Measurements from ENCODE around the gene BIN2.

BIN2 gene

DNA sequence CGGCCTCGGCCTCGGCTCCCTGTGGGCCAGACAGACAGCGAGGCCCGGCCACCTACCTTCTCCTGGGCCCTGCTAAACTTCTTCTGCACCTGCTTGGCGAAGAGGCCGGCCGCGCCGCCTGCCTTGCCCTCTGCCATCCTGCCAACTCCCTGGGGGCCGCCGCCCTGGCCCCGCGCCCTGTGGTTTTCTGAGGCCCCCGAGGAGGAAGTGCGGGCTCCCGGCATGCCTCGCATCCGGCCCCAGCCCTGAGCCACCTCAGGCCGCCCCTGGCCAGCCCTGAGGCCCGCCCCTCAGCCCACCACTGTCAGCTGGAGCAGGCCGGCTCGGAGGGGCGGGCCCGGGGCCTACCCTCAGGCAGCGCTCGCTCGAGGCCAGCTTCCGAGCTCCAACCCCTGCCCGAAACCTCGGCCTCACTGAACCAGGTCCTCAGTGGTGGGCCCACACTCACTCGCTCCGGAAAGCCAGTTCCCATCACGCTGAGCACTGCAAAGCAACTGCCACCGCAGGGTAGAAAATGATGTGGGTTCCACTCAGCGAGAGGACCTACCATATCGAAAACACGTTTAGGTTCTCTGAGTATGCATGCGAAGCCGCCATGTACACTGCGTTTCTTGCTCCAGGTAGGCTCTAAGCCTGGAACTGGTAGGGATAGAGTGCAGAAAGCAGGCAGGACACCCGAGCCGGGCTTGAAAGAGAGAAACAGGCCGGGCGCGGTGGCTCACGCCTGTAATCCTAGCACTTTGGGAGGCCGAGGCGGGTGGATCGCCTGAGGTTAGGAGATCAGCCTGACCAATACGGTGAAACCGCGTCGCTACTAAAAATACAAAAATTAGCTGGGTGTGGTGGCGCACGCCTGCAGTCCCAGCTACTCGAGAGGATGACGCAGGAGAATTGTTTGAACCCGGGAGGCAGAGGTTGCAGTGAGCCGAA lies at the start of gene BIN2:
Gene BIN2, minus strand, starts transcription at position 209 of the 930 bp plus-strand sequence. Its CDS starts 72 bp downstream, at position 137.
- peak; percentile 74 for DNase-seq

DNA sequence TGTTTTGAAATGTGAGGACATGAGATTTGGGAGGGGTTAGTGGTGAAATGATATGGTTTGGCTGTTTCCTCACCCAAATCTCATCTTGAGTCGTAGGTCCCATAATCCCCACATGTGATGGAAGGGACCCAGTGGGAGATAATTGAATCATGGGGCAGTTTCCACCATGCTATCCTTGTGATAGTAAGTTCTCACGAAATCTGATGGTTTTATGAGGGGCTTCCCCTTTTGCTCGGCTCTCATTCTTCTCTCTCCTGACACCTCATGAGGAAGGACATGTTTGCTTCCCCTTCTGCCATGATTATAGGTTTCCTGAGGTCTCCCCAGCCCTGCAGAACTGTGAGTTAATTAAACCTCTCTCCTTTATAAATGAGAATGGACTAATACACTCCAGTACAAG lies 49.2 kb upstream of the BIN2 start:
- no peak for DNase-seq

DNA sequence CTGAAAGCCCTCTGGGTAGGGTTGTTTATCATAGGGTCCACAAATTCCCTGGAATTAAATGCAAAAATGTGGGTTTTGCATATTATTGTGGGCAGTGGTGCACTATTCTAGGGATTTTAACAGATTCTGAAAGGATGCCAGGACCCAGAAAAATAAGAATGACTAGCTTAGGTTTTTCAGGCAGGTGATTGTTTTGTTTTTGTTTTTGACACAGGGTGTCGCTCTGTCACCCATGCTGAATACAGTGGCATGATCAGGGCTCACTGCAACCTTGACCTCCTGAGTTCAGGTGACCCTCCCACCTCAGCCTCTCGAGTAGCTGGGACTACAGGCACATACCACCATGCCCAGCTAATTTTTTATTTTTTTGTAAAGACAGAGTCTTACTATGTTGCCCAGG lies 48.0 kb upstream of the BIN2 start:
- DNase-seq: no peak

DNA sequence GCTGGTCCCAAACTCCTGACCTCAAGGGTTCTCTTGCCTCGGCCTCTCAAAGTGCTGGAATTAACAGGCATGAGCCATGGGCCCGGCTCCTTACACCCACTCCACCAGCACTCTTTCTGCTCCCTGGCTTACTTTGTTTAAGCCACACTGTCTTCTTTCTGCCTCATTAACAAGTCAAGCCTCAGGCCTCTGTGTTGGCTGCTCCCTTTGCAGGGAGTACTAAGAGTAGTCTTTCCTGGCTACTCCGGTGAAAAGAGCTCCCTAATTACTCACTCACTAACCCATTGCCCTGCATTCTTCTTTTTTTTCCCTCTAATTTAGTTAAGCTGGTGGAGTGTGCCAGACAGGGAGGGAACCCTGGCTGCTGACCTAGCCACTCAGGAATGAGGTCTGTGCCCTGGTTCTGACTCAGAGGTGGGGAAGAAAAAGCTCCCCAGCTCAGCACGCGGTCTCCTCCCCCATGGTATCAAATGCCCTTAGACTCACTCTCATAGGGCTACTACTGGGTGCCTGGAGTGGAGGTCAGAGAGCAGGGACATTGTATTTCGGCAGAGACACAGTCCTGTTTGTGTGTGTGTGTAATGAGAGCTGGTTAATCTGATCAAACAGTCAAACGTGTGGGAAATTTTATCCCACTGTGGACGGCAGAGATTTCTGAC lies 47.5 kb upstream of the BIN2 start:
- no peak for DNase-seq

DNA sequence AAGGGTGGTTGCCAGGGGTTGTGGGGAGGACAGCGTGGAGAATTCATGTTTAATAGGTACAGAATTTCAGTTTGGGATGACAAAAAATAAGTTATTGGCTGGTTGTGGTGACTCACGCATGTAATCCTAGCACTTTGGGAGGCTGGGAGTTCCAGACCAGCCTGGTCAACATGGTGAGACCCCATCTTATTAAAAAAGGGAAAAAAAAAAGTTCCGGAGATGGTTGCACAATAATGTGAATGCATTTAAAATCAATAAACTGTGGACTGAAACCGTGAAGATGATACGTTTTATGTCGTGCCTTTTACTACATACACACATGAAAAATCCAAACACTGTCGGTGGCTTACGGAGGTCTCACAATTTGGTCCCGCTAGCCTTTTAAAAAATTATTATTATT lies 46.7 kb upstream of the BIN2 start:
- DNase-seq: no peak

DNA sequence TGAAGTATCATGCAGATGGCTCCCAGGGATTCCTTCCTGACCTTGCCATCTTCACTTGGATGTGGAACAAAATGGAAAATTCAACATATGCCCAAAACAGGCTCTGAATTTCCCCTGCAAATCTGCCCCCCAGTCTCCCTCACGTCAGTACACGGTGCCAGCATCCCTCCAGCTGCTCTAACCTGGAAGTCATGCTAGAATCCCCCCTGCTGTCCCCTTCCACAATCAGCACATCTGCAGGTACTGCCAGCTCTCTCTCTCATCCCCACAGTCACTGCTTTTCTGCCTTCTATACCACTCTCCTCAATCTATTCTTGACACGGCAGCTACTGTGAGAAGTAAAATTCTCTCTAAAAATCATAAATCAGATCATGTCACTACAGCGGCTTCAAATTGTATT lies 45.6 kb upstream of the BIN2 start:
- no peak for DNase-seq

DNA sequence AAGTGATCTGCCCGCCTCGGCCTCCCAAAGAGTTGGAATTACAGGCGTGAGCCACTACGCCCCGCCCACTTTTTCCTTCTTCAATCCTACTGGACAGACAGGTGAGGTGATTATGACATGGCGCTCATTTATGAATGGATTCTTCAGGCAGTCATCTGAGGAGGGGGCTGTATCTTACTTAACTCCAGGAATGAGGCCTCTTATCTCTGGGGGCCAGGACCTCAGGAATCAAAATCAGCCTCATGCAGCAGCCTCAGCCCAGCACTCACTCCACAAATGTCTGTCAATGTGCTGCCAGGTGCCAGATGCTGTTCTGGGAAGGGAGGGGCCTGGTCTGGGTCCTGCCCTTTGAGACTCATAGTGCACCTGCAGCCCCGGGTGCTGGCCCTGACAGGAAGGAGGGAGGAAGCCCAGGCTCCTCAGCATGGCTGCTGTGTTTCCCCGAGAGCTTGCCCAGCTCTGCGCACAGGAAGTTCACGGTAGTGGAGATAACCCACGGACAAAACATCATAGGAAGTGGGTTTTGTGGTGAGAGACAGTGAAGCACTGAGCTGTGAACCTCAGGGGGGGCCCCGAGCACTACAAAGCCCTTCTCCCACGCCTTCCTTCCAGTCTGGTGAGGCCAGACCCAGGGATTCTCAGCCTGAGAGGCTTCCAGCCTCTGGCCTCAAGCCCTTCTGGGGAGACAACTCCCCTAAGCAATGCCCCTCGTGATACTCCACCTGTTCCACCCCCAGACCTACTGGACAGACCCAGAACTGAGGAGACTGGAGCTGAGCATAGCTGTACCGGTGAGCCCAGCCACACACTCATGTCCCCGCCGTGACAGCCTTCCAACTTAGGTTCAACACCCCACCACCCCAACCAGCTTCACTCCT lies 44.9 kb upstream of the BIN2 start:
- DNase-seq: peak; percentile 92

DNA sequence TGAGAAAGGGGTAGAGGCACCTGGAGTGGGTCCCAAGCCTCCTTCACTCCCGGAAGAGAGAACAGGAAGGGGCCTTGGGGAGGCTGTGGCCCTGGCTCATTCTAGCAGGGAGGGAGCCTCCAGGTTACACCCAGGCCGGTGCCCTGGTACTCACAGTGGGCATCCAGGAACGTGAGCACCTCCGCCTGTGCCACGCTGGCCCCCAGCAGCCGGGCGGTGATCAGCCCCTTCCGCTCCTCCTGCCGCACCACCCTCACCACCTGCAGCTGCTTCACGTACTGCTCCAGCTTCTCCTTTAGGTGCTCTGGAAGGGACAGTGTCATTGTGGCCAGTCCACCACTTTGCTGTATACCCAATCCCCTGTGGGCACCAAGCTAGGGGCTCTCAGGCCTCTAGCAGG lies 41.3 kb upstream of the BIN2 start:
- DNase-seq: no peak

DNA sequence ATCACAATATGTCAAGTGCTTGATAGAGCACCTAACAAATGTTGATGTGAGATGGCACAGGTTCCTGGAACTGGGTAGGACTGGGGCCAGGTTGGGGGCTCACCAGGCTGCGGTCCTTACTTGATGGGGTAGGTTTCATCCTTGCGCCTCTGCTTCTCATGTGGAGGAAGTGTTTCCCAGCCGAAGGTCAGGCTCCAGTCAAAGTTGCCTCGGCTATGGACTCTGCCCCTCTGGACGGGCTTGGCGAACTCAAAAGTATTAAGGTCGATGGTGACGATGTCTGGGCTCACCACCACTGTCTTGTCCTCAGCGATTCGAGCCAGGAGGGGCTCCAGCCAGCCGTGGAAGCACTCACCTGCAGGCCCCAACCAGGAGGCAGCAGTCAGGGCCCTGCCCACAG lies 40.0 kb upstream of the BIN2 start:
- DNase-seq: no peak

DNA sequence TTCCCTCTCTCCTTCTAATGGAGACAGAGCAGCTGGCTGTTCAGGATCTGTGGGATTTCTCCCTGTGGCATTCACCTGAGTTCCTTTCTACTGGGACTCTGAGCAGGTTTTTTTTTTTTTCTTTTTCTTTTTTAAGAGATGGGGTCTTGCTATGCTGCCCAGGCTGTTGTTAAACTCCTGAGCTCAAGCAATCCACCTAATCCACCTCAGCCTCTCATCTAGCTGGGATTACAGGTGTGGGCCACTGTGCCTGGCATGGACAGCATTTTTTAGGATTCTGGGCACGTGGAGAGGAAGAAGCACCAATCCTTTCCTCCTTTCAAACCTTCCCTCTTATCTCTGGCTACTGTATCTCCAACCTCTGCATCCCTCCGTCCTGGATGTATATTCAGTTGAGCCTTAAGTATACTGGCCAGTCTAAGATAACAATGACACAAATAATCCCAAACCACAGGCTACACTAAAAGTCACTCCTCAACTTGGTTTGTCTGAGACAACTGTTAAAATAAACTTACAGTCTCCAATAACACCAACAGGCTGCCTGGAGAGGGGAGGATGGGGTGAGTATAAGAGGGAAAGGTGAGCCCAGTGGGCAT lies 38.9 kb upstream of the BIN2 start:
- DNase-seq: no peak

DNA sequence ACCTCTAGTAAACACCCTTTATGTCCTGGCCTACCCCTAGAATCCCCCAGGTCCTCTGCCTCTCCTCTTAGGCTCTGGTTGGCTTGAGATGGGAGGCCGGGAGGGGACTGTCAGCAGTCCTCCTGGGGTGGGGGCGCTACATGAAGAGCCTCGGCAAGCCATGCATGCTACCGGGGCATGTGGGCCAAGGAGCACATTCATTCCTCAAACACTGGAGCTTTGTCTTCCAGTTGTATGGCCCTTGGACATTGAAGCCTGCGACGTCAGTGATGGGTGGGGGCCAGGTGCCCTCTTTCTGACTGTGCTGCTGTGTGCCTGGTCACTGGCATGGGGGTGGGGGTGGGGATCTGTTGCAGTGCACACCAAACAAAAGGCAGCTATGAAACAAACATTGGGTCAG lies 38.3 kb upstream of the BIN2 start:
- no peak for DNase-seq

DNA sequence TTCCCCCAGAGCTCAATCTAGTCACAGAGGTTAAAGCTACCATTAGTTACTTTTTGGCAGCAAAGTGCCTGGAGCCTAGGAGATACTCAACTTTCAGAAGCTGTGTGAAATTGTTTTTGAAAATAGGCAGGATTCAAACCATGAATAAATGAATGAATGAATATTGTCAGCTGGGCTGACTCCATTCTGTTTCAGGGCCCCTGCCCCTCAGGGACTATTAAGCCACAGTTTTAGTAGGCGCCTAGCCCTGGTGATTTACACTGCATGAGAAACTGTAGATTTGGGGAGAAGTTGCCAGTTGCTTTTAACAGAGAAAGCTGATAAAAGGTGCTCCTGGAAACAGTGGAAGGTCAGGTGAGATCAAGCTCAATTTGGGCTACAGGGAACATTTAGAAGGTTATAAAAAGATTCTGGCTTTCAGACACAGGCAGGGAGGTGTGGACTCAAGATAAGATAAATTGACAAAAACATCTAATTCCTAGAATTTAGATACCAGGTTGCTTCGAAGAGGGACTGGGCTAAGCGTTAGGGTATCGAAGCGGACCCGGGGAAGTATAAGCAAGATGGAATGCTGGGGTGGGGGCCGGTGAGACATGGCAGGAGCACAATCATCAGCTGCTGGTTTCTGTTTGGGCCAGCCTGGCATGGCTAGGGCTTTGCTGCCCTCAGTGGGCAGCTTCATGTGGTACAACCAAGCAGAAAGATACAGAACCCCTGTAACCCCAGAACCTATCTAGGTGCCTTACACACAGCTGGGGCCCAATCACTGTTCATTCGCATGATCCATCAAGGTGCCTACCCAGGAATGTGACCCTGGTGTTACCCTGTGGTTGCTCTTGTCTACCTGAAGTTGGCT lies 37.4 kb upstream of the BIN2 start:
- no peak for DNase-seq

DNA sequence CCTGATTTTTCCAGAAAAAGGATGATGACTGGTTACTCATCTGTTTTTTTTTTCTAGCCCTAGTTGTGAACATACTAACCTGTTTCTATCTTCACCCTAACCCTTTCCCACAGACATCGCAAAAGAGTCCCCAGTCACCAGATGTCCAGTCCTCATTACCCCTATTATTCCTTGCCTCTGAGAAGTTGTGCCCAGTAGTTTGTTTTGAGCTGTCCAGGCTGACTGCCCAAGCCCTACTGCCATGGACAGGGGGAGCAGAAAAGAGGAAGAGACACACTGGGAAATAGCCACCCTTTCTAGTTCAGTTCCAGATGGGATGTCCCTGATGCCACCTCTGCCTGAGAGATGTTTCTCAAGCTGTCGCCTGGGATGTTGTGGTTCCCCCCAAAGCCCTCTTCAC lies 36.3 kb upstream of the BIN2 start:
- DNase-seq: no peak

DNA sequence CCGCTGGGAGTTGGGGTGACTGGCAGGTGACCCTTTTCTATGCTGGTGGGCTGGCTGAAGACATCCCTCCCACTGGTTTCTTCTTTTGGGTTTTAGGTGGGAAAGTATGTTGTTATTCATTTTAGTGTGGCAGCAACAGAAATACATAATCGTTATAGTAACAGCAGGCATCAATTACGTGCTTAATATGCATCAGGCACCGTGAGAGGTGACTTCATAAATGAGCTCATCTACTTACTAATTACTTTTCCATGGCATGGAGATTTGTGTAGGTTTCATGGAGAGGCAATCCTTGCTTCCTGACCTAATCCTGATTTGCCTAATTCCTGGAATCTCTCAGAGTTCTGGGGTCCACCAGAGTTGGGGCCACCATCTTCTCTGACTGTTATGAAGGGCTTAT lies 35.9 kb upstream of the BIN2 start:
- no peak for DNase-seq

DNA sequence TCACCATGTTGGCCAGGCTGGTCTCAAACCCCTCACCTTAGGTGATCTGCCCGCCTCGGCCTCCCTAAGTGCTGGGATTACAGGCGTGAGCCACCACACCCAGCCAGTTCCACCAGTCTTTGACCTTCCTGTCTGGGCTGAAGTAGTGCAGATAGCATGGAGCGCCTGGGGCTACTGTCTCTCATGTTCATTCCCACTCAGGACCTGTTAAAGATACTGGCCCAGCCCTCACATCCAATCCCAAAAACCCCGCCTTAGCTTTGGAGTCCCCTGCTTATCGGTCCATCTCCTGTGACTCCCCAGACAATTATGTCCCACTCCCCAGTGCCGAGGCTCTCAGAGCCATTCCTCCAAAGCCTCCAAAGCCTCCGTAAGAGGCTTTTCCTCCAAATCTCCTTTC lies 34.5 kb upstream of the BIN2 start:
- no peak for DNase-seq

DNA sequence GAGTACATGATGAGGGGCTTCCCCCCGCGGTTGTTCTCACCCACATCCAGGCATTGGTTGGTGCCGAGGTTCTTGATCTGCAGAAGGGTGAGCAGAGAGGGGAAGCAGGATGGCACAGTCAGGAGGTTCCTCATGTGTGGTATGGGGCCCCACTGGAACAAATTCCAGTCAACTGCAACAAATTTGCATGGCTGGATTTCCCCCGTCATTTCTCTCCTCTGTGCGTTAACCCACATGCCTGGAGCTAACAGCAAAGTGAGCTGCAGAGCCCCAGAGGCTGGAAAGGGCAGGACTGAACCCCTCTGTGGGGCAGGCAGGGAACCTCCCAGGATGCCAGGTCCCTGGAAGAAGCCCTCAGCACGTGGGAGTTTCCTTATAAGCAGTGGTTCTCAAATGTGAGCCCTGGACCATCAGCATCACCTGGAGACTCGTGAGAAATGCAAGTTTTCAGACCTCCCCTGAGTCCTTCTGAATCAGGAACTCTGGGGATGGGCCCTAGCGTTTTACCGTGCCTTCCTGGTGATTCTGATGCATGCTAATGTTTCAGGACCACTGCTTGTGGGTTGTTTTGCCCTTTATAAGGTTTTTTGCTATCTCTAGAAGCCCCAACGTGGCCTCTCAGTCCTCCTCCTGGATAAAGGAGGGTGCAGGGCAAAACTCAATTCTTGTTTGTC lies 33.5 kb upstream of the BIN2 start:
- no peak for DNase-seq

DNA sequence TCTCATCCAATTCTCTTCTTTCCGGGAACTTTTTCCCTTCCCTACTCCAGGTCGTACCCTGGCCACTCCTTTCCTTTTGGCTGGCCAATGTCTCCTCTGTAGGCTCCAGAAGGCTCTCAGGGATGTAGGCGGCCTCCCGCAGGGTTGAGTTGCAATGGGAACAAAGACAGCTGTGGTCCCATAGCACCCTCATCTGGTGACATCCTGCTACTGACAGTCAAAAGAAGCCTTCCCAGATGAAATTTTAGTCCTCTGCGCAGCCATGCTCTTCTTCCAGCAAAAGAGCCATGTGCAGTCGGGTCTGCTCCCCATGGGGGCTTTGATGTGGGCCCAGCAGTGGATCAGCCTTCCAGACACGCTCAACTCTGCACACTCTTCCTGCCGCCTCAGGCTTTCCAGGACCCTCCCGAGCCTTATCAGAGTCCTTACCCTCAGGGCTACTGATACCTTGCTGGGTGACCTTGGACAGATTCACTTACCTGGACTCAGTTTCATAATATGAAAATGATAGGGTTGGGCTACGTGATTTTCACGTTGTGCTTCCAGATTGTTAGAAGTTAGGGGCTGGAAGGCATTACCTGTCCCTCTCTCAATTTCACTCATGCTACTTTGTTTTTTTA lies 28.0 kb upstream of the BIN2 start:
- DNase-seq: peak; percentile 57

DNA sequence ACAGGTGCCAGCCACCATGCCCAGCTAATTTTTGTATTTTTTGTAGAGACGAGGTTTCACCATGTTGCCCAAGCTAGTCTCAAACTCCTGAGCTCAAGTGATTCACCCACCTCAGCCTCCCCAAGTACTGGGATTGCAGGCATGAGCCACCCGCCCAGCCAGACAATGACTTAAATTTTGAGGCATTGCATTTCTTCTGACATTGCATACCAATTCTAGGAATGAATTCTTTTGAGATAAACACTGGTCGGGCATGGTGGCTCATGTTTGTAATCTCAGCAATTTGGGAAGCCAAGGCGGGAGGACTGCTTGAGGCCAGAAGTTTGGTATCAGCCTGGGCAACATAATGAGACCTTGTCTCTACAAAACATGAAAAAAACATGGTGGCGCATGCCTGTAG lies 25.1 kb upstream of the BIN2 start:
- DNase-seq: no peak

DNA sequence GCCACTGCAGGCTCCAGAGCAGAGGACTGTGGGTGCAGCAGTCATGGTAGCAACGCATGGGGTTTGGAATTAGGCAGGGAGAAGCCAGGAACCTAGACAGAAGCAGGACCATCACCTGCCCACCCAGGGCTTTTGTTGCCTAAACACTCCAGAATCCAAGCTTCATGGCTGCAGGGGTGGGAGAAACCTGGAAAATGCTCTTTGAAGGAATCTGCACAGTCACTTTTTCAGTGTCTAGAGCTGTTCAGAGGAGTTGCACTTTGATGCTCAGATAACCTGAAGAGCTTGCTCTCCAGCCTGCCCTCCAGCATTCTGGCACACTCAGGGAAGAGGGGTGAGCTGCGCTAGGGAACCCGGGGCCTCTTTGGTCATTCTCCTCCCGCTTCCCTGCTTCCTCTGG lies 24.1 kb upstream of the BIN2 start:
- no peak for DNase-seq

DNA sequence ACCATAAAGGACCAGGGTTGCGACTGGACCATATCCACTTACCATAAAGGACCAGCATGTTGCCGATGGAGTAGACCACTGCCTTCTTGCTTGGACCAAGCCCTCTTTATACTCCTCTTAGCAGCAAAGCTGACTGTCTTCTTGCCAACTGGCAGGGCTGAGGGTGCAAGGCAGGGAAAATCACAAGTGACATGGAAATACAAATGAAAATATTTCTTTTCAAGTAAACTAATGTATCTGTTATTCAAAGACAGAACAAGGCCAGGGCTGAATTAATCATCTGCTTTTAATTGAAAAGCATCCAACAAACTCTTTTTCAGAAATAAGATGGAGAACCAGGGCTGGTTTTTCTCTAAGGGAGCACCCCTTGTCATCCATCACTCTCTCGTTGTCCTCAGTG lies 22.6 kb upstream of the BIN2 start, which contains the start of gene CELA1:
Gene CELA1, minus strand, starts transcription at position 99 of the 400 bp plus-strand sequence. Its CDS starts 41 bp downstream, at position 58.
- DNase-seq: no peak

DNA sequence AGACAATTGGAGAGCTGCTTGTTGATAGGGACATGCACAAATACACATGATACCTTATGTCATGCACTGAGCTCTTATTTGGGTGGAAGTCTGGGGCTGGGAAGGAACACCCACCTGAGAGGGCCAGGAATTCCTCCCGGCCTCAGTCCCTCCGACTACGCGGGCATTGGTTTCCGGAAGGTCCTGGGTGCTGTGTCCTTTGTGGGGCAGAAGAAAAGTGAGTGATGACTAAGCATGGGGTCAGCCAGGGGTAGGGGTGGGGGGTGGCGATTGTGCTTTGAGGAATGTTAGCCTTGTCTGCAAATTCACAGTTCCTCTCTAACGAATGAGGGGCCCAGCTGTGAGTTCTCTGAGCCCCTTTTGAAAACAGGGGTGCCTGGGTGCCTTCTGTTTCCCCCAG lies 21.7 kb upstream of the BIN2 start:
- no peak for DNase-seq
